K562 (cell line): ENCODE data around the gene AMELX. TPM values are rescaled to one million over a fixed set of nuclear protein-coding genes. Genes with fewer than 3 reads are reported as not detected.

Experiments used
- ATAC-seq: fragments of 200-7000 bp; cut with Tn5 transposase; 3 replicates; pipeline ENCODE4 v1.9.1; 2020; ENCODE audit warnings: moderate library complexity
- BruUV-seq: library from RNA; stranded (reverse); fragments of 400-500 nt; replicated peaks from 2 replicates; lab custom pipeline; 2021; lab: Mats Ljungman, UMichigan
- CTCF ChIA-PET: fragments of 300-600 bp; formaldehyde crosslinking; extraction: SDS; loops from one replicate; lab custom pipeline; 2021; ENCODE audit warnings: low intra/inter-chr PET ratio; lab: Yijun Ruan, JAX
- POLR2A ChIA-PET: fragments of 300-600, 350-650 bp; sonication (Branson Sonifier 250); formaldehyde crosslinking; extraction: SDS; loops from one replicate; lab custom pipeline; 2021; ENCODE audit warnings: antibody characterized with exemption, inconsistent platforms; lab: Yijun Ruan, JAX
- DNase-seq, 4 experiments: peaks; one replicate each; pipeline versions ENCODE4 v3.0.0 to v3.0.0-alpha.2; 2011 to 2018; ENCODE audit warnings: low spot score in 3 of 4, mixed read lengths in 3 of 4; ENCODE audit errors: extremely low read depth in 1 of 4
- FAIRE-seq: peaks from 2 replicates; lab custom pipeline; 2011; peaks lifted over from hg19 to GRCh38; lab: Jason Lieb, UNC
- H2AFZ ChIP-seq: 2 replicates; pipeline ENCODE4 v1.6.0; 2011; ENCODE audit warnings: low read depth, low read length, control low read depth, inconsistent platforms
- H3K27ac ChIP-seq: fragments of 200-600 bp; 3 replicates; pipeline ENCODE4 v1.8.0; 2011; ENCODE audit warnings: low read depth, mild to moderate bottlenecking, control low read depth, inconsistent platforms, low read length, moderate library complexity, mixed read lengths; ENCODE audit errors: extremely low read depth
- H3K27me3 ChIP-seq, 2 experiments: fragments of 300-600 bp in 1 of 2; 2 replicates in 1 of 2; 3 replicates in 1 of 2; pipeline versions ENCODE4 v1.6.0 to v1.8.0; 2011; ENCODE audit warnings: inconsistent platforms in 2 of 2, low read length in 2 of 2, mild to moderate bottlenecking in 1 of 2, mixed read lengths in 1 of 2, moderate library complexity in 1 of 2; ENCODE audit not compliant: control insufficient read depth in 2 of 2, insufficient read depth in 2 of 2
- H3K36me3 ChIP-seq: fragments of 300-600 bp; 3 replicates; pipeline ENCODE4 v1.8.0; 2011; ENCODE audit warnings: mild to moderate bottlenecking, low read length, inconsistent platforms; ENCODE audit not compliant: control insufficient read depth, insufficient read depth
- H3K4me1 ChIP-seq, 2 experiments: fragments of 200-600 bp in 1 of 2; replicated peaks in 1 of 2; 2 replicates in 1 of 2; 3 replicates in 1 of 2; pipeline versions ENCODE4 v1.5.1 to v1.8.0; 2011; ENCODE audit warnings: inconsistent platforms in 2 of 2, low read length in 2 of 2, mild to moderate bottlenecking in 1 of 2, mixed read lengths in 1 of 2, moderate library complexity in 1 of 2; ENCODE audit not compliant: control insufficient read depth in 2 of 2, insufficient read depth in 2 of 2
- H3K4me2 ChIP-seq: 2 replicates; pipeline ENCODE4 v1.6.1; 2011; ENCODE audit warnings: low read length, control low read depth, inconsistent platforms, mixed read lengths; ENCODE audit not compliant: insufficient read depth
- H3K4me3 ChIP-seq: fragments of 200-600 bp; sonication (generic), shearing (Covaris generic); 2 replicates; pipeline ENCODE4 v1.5.1; 2016; ENCODE audit warnings: control low read depth, inconsistent platforms
- H3K79me2 ChIP-seq: fragments of 200-600 bp; 3 replicates; pipeline ENCODE4 v1.8.0; 2011; ENCODE audit warnings: low read length, inconsistent platforms; ENCODE audit not compliant: control insufficient read depth, insufficient read depth
- H3K9ac ChIP-seq, 2 experiments: 2 replicates each; pipeline versions ENCODE4 v1.6.0 to v1.6.1; 2011; ENCODE audit warnings: low read depth in 2 of 2, low read length in 2 of 2, control low read depth in 1 of 2, inconsistent platforms in 1 of 2, mild to moderate bottlenecking in 1 of 2, mixed read lengths in 1 of 2; ENCODE audit not compliant: insufficient read depth in 1 of 2
- H3K9me1 ChIP-seq: one replicate; pipeline ENCODE4 v1.6.0; 2011; ENCODE audit warnings: inconsistent platforms, mild to moderate bottlenecking, low read length, moderate library complexity; ENCODE audit not compliant: control insufficient read depth, insufficient read depth
- H3K9me3 ChIP-seq: replicated peaks from 2 replicates; pipeline ENCODE4 v1.5.1; 2011; ENCODE audit warnings: low read depth, low read length, inconsistent platforms; ENCODE audit not compliant: control insufficient read depth, insufficient read depth
- H4K20me1 ChIP-seq: replicated peaks from 2 replicates; pipeline ENCODE4 v1.6.1; 2011; ENCODE audit warnings: low read length, inconsistent platforms, mixed read lengths; ENCODE audit not compliant: control insufficient read depth, insufficient read depth
- CTBP1 ChIP-seq: fragments of 450-650 bp; IDR thresholded peaks from 2 replicates; pipeline ENCODE4 v1.6.1; 2016; ENCODE audit warnings: borderline replicate concordance
- EGR1 ChIP-seq: fragments of 450-650 bp; conservative IDR thresholded peaks from 2 replicates; pipeline ENCODE4 v1.6.1; 2017; ENCODE audit warnings: mild to moderate bottlenecking
- HMGXB4 ChIP-seq: sonication (generic); formaldehyde crosslinking; IDR thresholded peaks from 2 replicates; pipeline ENCODE4 v1.8.1; 2023; ENCODE audit warnings: mild to moderate bottlenecking, missing genetic modification reagents
- HNRNPLL ChIP-seq: fragments of 200-400 bp; formaldehyde crosslinking; IDR thresholded peaks from 2 replicates; pipeline ENCODE4 v1.6.1; 2017; ENCODE audit warnings: low read length, low read depth, mild to moderate bottlenecking; ENCODE audit not compliant: poor library complexity, severe bottlenecking
- KAT8 ChIP-seq: fragments of 450-650 bp; IDR thresholded peaks from 2 replicates; pipeline ENCODE4 v1.6.1; 2016; ENCODE audit warnings: low read depth, mild to moderate bottlenecking
- KHSRP ChIP-seq: fragments of 450-650 bp; IDR thresholded peaks from 2 replicates; pipeline ENCODE4 v1.6.1; 2017
- MAFG ChIP-seq: fragments of 450-650 bp; conservative IDR thresholded peaks from 2 replicates; pipeline ENCODE4 v1.6.1; 2016; ENCODE audit warnings: missing genetic modification characterization, missing compliant biosample characterization
- MYNN ChIP-seq, 2 experiments: sonication (generic); formaldehyde crosslinking in 1 of 2; IDR thresholded peaks; 2 replicates each; pipeline versions ENCODE4 v1.5.0 to v1.6.1; 2016 to 2020; ENCODE audit warnings: antibody characterized with exemption in 1 of 2, missing genetic modification reagents in 1 of 2
- NCOA1 ChIP-seq: fragments of 450-650 bp; IDR thresholded peaks from 2 replicates; pipeline ENCODE4 v1.6.1; 2016; ENCODE audit warnings: low read depth
- PHTF2 ChIP-seq: fragments of 250-450 bp; sonication (Bioruptor Pico); IDR thresholded peaks from 2 replicates; pipeline ENCODE4 v1.5.0; 2021; ENCODE audit warnings: mild to moderate bottlenecking
- POLR2G ChIP-seq: fragments of 200-400 bp; formaldehyde crosslinking; IDR thresholded peaks from 2 replicates; pipeline ENCODE4 v1.6.1; 2017; ENCODE audit warnings: low read depth, mild to moderate bottlenecking, antibody characterized with exemption, low read length, moderate library complexity
- RFX7 ChIP-seq: fragments of 250-450 bp; sonication (Bioruptor Pico); IDR thresholded peaks from 2 replicates; pipeline ENCODE4 v1.5.1; 2021; ENCODE audit warnings: mild to moderate bottlenecking
- SMARCE1 ChIP-seq: fragments of 450-650 bp; IDR thresholded peaks from 2 replicates; pipeline ENCODE4 v1.7.1; 2016; ENCODE audit warnings: mild to moderate bottlenecking
- TARDBP ChIP-seq: fragments of 450-650 bp; IDR thresholded peaks from 2 replicates; pipeline ENCODE4 v1.6.1; 2016
- TRIM24 ChIP-seq, 2 experiments: fragments of 450-650 bp; IDR thresholded peaks; 2 replicates each; pipeline ENCODE4 v1.6.1; 2016
- ZBTB17 ChIP-seq: fragments of 450-650 bp; formaldehyde crosslinking; IDR thresholded peaks from 2 replicates; pipeline ENCODE4 v1.4.0; 2020; ENCODE audit warnings: mild to moderate bottlenecking
- ZNF121 ChIP-seq: sonication (generic); formaldehyde crosslinking; conservative IDR thresholded peaks from 2 replicates; pipeline ENCODE4 v1.8.0; 2022; ENCODE audit warnings: missing genetic modification reagents
- ZNF384 ChIP-seq: IDR thresholded peaks from 2 replicates; pipeline ENCODE4 v1.6.1; 2012; ENCODE audit warnings: low read depth, low read length, improper control_type of control experiment
- ZNF431 ChIP-seq: sonication (generic); formaldehyde crosslinking; IDR thresholded peaks from 2 replicates; pipeline ENCODE4 v1.8.0; 2022; ENCODE audit warnings: mild to moderate bottlenecking, missing genetic modification reagents
- ZNF740 ChIP-seq, 3 experiments: fragments of 200-800 bp in 1 of 3; sonication (Bioruptor generic) in 1 of 3; sonication (generic) in 1 of 3; formaldehyde crosslinking in 1 of 3; IDR thresholded peaks; 2 replicates each; pipeline versions ENCODE4 v1.6.1 to v1.8.0; 2016 to 2022; ENCODE audit warnings: mild to moderate bottlenecking in 2 of 3, missing compliant biosample characterization in 2 of 3, missing genetic modification characterization in 2 of 3, missing genetic modification reagents in 1 of 3
- WGBS: fragments of 100-300 bp; shearing (Covaris generic); methylation state at CpG from one replicate; pipeline ENCODE4 v1.1.6; 2016; ENCODE audit warnings: low coverage, mixed read lengths; ENCODE audit not compliant: insufficient coverage; ENCODE audit errors: missing lambda C conversion rate; 5-methylcytosine and 5-hydroxymethylcytosine counted together
- in situ Hi-C: fragments of 300-500 bp; cut with MboI; formaldehyde crosslinking; loops from 4 replicates; pipeline ENCODE4 v1.15.0; 2018; ENCODE audit warnings: inconsistent platforms, mixed read lengths
- intact Hi-C: fragments of 100-400 bp; cut with micrococcal nuclease; formaldehyde crosslinking; loops from 2 replicates; pipeline ENCODE4 v1.14.2; 2022
- polyA plus RNA-seq, 8 experiments: library from polyadenylated mRNA; depleted of rRNA in 4 of 8; stranded (reverse) in 5 of 8; unstranded in 3 of 8; fragments of >200 nt; fragmentation: Nextera tagmentation in 2 of 8; fragmentation: Illumina TruSeq in 1 of 8; extraction: Ambion mirVana in 2 of 8; extraction: Trizol in 1 of 8; gene quantifications; 2 replicates each; pipeline versions ENCODE4 v1.2.1 to v1.2.3, GENCODE V29; 2011 to 2014; ENCODE audit warnings: inconsistent platforms in 1 of 8, missing spikeins in 1 of 8
- total RNA-seq, 7 experiments: library from RNA; depleted of rRNA in 6 of 7; stranded (reverse); fragments of >200 nt in 6 of 7; fragmentation: Illumina TruSeq in 2 of 7; extraction: Trizol in 2 of 7; gene quantifications; 2 replicates each; pipeline versions ENCODE4 v1.2.1 to v1.2.3, GENCODE V29; 2011 to 2021; ENCODE audit warnings: low replicate concordance in 1 of 7
- TF ChIP-seq, protein P1 (sequence below): sonication (generic); formaldehyde crosslinking; IDR thresholded peaks from 2 replicates; pipeline ENCODE4 v1.8.0; 2022; ENCODE audit warnings: mild to moderate bottlenecking, missing genetic modification reagents

AMELX gene
- total and polyA plus RNA-seq, 9 of the 15 experiments (the other 6 are each of a cell fraction or from before 2014, with no cell fraction given): 0.22 TPM; not detected in 8

DNA sequence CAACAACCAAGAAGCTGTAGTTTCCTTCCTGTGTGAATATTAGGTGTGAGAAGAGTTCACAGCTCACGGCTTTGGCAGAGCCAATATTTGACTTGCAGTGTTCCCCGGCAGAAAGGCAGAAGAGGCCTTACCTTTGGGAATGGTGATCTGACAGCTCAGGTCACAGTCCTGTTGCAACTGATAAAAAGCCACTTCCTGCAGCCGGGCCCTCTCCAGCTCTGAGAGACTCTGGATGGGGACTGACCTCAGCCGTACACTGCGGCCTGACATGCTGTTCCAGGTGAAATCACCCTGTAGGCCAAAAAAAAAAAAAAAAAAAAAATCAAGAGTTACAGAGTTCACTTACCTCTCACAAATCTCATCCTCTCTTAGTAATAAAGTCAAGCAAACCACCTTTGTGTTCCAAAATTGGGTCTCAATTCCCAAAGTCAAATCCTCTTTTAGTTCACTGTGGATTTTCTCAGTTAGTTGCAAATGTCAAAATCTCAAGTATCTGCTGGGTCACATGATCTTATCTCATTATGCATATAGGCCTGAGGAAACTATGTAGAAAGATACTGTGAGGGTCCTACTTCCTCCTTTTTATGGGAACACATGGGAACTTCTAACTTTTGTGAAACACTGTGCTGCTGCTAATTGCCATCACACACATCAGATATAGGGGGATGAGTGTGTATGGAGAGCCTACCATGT, 38.6 kb upstream of the AMELX start:
- peak overlapping the region; percentile 58; the same call in 1 of the 2 replicates for H2AFZ ChIP-seq
- peak overlapping the region in 1 of 2 experiments; percentile 65; a peak in 2 of 4 replicates for H3K9ac ChIP-seq
- WGBS: 0% methylated on average over 5 of the region's 5 CpGs
- DNase-seq (peak; percentile 30 to 87 (median 56)), ATAC-seq (peak; percentile 97), FAIRE-seq (peak; percentile 92)
- BruUV-seq: no TSS peak
- peaks cover 53% of the 10 kb centered on the region for H3K79me2 ChIP-seq
- H3K4me1 ChIP-seq: peaks cover 3 to 42% of the 10 kb centered on the region in 2 experiments; a peak in 3 of 5 replicates
- no peaks in the 10 kb centered on the region for H3K9me1 ChIP-seq
- no peaks in the 10 kb centered on the region for H3K27me3 ChIP-seq
- no peaks in the 10 kb centered on the region for H4K20me1 ChIP-seq
- H3K9me3 ChIP-seq: no peaks in the 10 kb centered on the region
- H3K4me3 ChIP-seq: no peak overlapping the region
- ChIA-PET CTCF (no interaction called here), POLR2A (interaction anchor here (1.1 to 2.4 kb wide), 4 partner anchors 11 to 16 kb away, joined by 3 to 10 read pairs (median 4); no protein-coding TSS in a partner anchor)
- H3K4me2 ChIP-seq: peak overlapping the region; percentile 65
- peak overlapping the region; percentile 85 for H3K27ac ChIP-seq
- in situ Hi-C loops: no loop called here
- peaks cover 41% of the 10 kb centered on the region for H3K36me3 ChIP-seq
- intact Hi-C loops: loop anchor here (2.0 kb wide), 1 partner anchor 120 kb away; no protein-coding TSS in a partner anchor
- TF ChIP-seq MYNN (IDR thresholded peaks at IDR 0.05) (peak; percentile 36; the same call in 1 of the 2 replicates), MYNN (CRISPR knock-in tag; IDR thresholded peaks at IDR 0.05) (no peak), ZNF121 (no peak), POLR2G (no peak), SMARCE1 (peak; percentile 83; the same call in 1 of the 2 replicates), CTBP1 (peak; percentile 75), ZNF431 (CRISPR knock-in tag) (no peak), HMGXB4 (CRISPR knock-in tag) (no peak), NCOA1 (peak; percentile 60; the same call in 1 of the 2 replicates), KHSRP (no peak), PHTF2 (CRISPR knock-in tag) (no peak), ZNF384 (peak; percentile 81), RFX7 (no peak), KAT8 (no peak), MAFG (tag) (no peak), ZNF740 (CRISPR knock-in tag; IDR thresholded peaks at IDR 0.05) (no peak), ZNF740 (tag; IDR thresholded peaks at IDR 0.05) (no peak), TRIM24 (IDR thresholded peaks at IDR 0.05) (no peak), EGR1 (no peak), HNRNPLL (no peak), TARDBP (no peak), ZBTB17 (CRISPR knock-in tag) (no peak)
- TF ChIP-seq, protein P1, sequence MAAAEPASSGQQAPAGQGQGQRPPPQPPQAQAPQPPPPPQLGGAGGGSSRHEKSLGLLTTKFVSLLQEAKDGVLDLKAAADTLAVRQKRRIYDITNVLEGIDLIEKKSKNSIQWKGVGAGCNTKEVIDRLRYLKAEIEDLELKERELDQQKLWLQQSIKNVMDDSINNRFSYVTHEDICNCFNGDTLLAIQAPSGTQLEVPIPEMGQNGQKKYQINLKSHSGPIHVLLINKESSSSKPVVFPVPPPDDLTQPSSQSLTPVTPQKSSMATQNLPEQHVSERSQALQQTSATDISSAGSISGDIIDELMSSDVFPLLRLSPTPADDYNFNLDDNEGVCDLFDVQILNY: no peak
